Dermis microvascular lymphatic vessel endothelial cell (primary cell): ENCODE results near the gene BRWD1. TPM values are rescaled to one million over a fixed set of nuclear protein-coding genes. Genes with fewer than 3 reads are reported as not detected.

ENCODE experiments used
- DNase-seq, 2 donors: peaks; one replicate each; pipeline versions ENCODE4 v3.0.0 to v3.0.0-alpha.2; 2010; ENCODE audit warnings: low read depth in 2 of 2
- total RNA-seq: library from RNA; depleted of rRNA; stranded (reverse); fragments of >200 nt; gene quantifications from 2 replicates; pipeline ENCODE4 v1.2.1, GENCODE V29; 2014

Gene BRWD1
- total RNA-seq, 1 donor from 2014 or later: 34.3 TPM

DNA sequence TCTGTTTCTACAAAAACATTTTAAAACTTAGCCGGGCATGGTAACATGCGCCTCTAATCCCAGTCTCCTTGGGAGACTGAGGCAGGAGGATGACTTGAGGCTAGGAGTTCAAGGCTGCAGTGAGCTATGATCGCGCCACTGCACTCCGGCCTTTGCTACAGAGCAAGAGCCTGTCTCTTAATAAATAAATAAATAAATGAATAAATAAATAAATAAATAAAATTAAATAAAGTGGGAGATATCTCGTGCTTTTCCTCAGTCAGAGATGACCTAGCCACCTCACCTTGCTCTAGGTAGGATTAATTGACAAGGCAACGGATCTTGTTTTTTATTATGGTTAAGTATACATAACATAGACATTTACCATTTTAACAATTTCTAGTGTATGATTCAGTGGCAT lies 14.3 kb upstream of the BRWD1 start:
- DNase-seq: no peak

DNA sequence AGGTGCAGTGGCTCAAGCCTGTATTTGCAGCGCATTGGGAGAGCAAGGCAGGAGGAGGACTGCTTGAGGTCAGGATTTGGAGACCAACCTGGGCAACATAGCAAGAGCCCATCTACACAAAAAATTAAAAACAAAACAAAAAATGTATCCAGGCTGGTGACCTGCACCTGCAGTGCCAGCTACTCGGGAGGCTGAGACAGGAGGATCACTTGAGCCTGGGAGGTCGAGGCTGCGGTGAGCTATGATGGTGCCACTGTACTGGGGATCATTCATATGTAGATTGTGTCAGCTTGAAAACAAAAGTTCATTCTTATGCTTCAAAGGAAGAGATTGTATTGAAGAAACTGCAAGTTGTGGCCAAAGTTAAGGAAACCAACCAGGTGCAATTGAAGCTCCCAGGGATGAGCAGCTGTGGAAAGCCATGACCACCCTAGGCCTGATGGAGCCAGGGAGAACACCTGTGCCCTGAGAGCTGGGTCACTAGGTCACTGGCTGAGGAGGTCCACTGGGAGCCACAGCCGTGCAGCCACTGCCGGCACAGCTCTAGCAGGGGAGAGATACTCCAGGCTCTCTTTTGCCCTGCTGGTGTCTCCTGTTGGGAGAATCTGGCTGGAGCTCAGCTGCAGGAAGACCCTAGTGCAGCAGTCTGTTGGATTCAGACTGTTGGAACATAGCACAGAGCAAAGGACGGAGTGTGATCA lies 13.3 kb upstream of the BRWD1 start:
- DNase-seq: no peak

DNA sequence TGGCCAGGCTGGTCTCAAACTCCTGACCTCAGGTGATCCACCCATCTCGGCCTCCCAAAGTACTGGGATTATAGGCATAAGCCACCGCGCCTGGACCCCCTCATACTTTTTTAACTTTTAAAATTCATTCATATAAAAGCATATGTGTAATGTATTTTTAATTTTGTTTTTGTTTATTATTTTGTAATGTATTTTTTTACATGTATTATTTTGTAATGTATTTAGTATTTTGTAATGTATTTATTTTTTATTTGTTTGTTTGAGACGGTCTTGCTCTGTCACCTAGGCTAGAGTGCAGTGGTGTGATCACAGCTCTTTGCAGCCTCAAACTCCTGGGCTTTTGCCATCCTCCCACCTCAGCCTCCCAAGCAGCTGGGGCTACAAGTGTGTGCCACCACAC lies 12.0 kb upstream of the BRWD1 start:
- DNase-seq: no peak

DNA sequence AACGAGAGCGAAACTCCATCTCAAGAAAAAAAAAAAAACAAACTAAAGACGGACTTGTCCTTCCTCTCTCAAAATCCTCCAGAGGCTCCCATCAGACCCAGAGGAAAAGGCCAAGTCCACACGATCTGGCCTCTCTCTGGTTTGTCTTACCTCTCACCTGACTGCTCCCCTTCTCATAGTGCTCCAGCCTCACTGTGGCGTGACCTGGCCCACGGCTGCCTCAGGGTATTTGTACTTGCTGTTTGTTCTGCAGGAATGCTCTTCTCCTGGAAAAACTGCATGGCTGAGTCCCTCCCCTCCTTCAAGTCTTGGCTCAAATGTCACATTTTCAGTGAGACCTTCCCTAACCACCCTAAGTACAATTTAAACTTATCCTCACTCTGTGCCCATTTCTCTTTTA lies 8.0 kb upstream of the BRWD1 start:
- no peak for DNase-seq

DNA sequence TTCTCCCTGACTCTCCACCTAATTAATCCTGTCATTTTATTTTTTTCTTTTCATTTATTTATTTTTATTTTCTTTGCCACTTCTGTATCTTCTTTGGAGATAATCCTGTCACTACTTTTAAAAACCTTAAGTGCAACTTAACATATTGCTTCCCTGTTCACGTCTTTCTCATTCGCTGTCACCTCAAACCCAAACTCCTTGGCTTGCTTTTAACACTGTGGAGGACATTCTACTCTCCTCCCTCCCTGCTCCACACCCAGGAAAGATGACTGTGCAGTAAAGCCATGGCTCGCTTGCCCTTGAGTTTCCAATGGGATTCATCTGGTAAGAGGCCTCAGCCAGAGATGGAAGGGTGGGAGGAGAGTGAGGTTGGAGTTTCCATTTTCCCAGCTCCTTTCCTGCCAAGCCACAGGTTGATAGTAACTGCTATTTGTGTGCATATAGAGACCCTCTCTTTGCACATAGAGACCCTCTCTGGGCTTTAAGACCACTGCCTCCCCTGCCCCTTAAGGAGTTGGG lies 6.4 kb upstream of the BRWD1 start:
- no peak for DNase-seq

DNA sequence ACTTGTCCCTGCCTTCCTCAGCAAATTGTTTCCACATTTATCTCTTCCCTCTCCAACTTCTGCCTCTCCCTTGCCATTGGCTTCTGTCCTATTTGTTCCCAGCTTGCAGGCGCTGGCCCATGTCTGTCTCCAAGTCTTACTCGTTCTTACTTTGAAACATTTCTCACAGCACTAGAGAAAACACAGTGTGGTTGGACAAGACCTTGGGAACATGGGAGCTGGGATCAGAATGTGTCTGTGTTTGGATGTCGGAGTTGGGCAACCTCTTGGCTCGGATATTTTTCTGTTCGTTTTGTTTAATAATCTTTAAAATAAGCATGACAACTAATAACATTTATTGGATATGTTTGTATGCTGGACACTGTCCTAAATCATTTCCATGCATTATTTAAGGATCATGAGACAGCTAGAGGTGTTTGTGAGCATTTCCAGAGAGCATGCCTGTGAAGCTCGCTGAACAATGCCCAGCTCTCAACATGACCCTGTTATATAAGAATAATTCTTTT lies 5.9 kb upstream of the BRWD1 start:
- DNase-seq: no peak

DNA sequence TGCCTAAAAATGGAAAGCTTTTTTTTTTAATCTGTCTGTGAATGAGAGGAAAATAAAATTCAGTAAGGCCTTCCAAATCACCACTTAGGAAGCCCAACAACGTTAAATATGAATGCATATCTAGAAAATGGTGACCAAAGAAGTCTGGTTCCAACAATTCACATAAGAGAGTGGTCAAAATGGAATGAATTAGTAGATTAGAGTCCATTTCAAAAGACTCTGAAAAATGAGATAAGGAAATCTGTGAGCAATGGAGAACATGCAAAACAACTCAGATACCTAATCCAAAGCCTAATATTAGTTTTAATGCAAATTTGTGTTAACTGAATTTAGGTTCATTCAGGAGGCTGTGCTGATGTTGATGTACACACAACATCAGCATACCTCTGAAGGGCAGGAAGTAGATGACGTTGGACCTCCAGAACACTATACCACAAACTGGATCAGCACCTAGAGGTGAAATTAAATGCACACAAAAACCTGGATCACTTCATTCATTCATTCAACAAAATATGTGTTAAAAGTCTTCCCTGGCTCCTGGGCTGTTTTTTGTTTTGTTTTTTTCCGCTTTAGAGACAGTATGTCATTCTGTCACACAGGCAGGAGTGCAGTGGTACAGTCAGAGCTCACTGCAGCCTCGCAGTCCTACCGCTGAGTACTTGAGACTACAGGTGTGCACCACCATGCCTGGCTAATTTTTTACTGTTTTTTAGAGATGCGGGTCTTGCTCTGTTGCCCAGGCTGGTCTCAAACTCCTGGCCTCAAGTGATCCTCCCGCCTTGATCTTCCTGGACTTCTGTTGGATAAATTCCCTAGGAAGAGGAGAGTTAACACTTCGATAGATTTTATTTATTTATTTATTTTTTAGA lies 4.9 kb upstream of the BRWD1 start:
- no peak for DNase-seq

DNA sequence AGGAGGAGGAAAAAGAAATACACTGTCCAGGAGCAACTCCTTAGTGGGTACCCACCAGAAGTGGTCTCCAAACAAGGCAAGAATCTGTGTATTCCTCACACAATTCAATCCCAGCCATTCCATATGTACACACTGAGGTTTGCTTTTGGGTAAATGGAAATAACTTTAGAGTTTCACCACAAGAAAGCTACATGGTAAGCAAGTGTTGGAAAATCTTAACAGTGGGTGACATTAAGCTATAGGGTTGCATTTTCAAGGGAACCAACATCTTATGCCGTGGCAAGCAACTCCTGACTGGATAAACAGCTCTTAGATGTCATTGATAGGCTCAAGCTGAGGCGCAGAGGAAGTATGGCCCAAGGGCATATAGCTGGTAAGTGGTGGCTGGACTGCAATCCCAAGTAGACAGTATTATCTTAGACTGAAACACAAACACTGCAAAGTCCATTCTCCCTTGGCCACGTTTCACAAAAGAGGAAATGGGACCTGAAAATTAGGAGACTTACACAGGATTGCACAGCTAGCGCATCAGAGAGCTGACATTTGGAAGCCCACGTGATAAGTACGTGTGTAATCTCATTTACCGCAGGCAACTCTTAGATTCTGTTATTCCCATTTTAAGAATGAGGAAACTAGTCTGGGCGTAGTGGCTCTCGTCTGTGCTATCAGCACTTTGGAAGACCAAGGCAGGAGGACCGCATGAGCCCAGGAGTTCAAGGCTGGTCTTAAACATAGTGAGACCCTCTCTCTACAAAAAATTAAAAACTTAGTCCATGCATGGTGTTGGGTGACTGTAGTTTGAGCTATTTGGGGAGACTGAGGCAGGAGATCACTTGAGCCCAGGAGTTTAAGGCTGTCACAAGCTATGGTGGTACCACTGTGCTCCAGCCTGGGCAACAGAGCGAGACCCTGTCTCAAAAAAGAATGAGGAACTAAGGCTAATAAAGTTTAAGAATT lies 4.0 kb upstream of the BRWD1 start:
- DNase-seq: no peak

DNA sequence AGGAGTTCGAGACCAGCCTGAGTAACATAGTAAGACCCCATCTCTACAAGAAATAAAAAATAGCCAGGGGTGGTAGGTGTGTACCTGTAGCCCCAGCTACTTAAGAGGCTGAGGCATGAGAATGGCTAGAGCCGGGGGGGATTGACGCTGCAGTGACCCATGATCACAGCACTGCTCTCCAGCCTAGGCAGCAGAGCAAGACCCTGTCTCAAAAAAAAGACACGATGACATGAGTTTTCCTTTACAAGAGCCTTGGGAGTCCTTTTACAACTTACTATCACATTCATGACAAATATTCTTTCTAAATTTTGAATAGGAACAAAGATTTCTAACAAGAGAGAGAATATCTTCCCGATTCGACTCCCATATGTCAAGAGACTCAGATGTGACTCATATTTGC lies 3.3 kb upstream of the BRWD1 start:
- DNase-seq: no peak

DNA sequence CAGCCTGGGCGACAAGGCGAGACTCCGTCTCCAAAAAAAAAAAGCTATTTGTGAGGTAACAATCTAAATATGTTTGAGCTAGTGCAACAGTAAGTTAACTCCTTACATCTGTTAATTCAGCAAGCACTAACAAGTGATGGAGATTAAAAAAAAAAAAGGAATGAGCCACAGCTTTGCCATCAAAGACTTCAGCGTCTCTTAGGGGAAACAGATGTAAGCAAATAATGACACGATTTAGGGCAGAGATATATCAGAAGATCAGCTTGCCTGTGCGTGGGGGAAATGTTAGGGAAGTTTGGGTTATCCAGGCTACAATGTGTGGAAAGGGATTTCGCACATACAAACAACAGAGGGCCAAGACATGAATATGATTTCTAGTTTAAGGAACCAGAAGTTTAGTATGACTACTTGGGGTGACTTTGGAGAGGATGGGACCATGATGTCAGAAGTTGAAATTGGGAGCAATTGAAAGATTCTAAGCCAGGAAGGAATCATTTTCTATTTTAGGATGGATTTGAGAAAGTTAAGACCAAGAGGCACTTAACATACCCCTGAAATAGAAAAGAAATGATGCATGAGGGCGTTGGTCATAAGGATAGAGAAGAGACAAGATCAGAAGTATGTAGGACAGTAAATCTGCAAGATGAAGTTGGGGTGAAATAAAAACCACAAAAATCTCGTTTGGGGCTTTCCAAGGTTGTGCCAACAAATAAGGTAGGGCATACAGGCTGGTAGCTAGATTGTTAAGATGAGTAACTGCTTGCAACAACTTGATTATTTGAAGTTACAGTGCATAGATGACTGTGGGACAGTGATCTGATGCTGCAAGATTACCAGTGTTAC lies 2.4 kb upstream of the BRWD1 start:
- no peak for DNase-seq

DNA sequence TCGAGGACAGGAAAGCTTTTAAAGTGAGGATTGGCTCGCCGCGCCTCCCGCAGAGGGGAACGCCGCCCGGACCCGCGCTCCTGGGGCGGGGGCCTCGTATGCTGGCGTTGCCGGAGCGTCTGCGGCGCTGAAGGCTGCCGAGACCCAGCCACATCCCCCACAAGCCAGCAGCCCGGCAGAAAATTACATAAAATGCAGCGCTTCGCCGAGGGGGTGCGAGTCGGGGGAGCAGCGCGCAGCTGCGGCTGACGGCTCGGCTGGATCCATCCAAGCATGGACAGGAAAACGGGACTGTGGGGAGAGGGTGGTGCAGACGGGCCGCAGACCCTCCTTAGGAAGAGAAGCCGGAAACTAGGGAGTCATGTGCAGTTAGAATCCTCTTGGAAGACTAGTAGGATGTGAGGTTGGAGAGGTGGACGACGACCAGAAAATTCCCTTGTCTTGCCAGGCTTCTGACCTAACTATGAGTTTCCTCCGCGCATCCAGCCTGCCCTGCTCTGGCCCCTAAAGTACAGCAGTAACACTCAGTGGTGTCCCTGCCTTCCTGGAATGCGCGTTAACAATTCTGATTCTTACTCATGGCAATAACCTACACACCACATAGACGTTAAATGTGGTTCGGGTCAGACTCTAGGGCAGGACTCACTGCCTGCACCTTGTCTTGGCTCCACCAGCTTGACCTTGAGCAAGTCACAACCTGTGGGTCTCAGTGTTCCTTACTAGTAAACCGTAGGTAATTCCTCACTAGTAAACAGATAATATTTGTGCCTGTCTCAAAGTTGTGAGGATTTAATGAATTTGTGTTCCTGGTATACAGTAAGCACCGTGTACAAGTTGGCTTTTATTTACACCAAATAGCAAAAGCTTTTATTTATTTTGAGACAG lies 953 bp upstream of the BRWD1 start:
- DNase-seq: peak; percentile 24 to 61

DNA sequence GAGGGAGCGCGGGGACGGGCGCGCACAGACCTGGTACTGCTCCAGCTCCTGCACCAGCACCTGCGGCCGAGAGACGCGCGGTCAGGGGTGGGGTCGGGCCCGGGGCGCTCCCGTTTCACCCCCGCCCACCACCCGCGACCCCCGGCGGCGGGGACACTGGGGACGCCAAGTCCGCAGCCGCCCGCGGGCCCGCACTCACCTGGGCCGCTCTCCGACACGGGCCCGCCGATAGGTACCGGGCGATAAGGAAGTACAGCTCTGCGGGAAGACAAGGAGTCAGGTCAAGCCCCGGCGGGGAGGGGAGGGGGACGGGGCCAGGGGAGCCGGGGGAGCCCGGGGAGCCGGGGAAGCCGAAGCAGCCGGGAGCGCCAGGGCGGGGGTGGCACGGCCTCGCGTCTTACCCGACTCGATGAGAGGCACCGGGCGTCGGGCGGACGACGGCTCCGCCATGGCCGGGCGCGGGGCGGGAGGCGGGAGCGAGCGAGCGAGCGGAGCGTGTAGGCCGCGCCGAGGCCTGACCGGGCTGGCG lies 326 bp downstream of the BRWD1 start:
- no peak for DNase-seq

DNA sequence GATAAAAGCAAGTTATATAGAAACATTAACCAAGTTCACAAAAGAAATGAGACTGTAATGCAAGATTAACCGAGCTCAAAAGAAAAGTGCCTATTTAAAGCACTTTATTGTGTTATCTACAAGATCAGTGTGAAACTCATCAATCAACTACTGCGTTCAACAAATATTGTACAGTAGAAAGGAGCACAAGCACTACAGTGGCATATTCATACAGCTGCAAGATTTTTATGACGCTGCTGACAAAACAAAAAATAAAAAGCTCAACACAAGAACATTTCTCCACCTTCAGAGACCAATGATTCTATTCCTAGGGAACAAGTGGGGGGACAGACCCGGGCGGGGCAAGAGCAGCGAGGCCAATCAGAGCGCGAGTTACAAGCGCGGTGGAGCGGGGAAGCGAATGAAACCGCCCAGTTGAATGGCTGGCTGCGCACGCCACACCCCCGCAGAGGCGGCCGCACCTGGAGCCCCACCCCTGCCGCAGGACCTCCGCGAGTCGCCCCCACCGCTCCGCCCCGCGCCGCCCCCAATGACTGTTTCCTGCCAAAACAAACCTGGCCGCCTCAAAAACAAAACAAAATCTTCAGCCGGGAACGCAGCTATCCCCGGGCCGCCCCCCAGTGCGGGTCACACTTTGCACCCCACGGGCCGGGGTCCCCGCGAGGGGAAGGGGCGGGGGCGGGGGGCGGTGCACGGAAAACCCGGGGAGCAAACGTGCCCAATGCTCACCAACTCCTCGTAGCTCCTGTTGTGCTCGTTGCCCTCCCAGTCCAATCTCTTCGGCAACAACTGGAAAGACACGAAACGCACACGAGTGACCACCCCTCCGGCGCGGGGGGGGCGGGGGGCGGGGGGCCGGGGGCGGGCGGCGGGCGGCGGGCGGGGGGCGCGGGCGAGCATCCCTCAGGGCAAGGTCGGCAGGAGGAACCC lies 1.1 kb downstream of the BRWD1 start:
- peak; percentile 80 to 94 for DNase-seq

DNA sequence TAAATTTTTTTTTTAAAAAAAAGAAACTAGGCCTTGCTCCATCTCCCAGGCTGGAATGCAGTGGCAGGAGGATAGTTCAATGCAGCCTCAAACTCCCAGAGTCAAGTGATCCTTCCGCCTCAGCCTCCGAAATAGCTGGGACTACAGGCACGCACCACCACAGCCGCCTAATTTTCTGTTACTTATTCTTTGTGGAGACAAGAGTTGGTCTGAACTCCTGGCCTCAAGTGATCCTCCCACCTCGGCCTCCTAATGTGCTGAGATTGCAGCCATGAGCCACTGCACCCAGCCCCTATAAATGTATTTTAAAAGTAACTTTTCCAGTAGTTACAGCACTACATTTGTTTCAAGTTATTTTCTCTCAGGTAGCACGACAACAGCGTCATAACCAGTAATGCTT lies 2.3 kb downstream of the BRWD1 start:
- DNase-seq: no peak

DNA sequence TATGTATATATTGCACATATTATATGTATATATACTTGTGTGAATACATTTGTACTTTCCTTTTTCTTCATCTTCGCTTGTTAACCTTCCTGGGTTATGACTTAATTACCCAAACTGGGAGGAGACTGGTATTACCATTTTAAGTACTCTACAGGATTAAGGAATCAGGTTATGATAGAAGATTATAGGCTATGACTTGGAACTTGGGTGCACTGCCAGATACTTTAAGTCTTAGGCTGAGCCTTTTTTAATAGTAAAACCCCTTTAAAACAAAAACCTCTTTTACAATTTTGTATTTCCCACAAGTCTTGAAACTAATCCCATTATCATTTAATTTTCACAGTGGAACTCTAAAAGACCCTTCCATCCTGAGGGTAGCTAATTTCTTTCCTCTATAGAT lies 6.0 kb downstream of the BRWD1 start:
- no peak for DNase-seq

DNA sequence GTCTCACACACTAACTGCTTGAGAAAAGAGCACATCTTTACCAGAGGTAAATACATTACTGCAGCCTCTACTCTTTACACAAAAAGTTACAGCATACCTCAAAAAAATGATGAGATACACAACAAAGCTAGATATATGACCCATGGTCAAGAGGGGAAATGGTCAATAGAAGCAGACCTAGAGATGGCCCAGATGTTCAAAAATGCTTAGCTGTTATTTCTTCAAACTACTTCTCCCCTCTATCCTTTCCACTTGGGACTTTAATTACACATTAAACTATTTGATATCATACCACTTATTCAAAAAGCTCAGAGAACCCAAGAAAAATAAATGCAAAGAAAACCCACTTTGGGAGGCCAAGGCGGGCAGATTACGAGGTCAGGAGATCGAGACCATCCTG lies 12.8 kb downstream of the BRWD1 start:
- DNase-seq: no peak

DNA sequence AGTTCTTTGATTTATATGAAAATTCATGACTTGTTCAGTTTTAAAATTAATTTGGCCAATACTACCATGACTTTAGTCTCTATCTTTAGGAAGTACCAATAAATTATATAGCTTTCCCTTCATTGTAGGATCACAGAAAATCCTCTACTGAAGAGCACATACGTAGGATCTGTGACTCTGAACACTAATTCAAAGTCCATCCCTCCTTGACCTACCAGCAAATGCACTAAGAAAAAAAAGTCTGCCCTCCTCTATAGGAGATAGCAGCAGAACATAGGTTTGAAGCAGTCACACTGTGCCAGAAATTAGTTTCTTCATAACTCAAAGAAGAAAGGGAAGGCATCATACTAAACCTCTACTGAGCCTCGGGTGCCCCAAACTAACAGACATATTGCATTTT lies 16.5 kb downstream of the BRWD1 start:
- DNase-seq: no peak

DNA sequence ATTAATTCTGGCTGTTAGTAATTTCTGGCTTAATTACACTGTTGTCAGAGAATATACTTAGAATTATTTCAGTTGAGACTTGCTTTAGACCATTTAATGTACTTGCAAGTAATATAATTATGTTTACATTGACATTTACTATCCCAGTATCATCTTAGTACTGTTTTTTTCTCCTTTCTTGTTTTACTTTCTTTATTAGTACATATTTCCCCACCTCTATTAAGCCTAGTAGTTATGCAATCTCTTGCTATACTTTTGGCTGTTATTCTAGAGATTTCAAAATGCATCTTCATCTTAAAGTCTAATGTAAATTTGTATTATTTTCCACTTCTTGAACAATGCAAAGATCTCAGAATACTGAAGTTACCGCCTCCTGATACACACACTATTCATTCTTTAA lies 24.4 kb downstream of the BRWD1 start:
- no peak for DNase-seq
